Embryonic facial prominence (tissue), 1 donor: ENCODE data around the gene SBNO2.

Source experiments
- DNase-seq: peaks from one replicate; pipeline ENCODE4 v3.0.0-alpha.2; 2016; ENCODE audit errors: extremely low spot score

Gene SBNO2

DNA sequence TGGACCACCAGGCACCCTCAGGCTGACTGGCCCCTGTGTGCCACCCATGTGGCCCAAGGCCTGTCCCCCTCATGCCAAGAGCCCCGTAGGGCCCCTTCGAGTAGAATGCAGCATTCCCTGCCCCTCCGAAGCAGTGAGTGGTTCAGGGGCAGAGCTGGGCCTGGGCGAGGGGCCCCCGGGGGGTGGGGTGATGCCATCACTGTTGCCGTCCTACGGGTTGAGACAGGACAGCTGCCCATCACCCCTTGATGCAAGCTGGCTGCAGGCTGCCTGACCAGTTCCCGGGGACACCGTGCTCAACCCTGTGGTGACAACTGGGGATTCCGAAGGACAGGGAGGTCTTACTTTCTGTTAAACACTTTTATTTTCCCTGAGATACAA lies 4.7 kb downstream of the SBNO2 start:
- DNase-seq = no peak

DNA sequence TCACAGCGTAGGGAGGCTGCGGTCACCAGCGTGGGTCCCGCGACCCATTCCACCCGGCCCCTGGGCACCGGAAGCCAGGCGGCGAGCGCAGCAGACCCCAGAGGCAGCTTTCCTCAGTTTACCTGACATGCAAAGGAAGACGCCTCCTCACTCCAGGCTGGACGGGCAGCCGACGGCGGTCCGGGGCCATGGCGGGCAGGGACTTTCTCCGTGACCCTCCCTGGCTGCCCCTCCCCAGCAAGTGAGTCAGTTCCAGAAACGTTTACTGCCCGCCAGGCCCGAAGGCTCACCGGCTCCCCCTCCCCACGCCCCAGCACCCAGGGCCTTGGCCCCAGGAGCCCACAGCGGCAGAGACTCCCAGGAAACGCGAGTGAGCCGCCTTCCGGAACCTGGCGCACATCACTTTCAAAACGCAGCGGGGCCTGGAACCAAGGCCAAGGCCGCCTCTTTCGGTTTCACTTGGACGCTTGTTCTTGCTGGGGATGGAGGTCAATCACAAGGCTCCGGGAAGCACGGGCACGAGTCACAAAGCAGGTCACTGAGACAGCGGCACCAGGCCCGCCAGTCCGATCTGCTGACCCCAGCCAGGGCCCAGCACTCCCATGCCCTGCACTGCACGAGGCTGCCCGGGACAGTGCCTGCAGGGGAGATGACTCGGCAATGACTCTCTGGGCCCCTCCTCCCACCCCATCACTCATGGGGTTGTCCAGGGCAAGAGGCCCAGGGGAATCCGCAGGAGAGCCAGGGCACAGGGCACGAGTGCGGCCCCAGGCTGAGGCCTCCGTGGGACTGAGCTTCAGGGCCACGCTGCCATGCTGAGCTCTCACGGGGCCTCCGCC lies 5.3 kb downstream of the SBNO2 start:
- no peak for DNase-seq

DNA sequence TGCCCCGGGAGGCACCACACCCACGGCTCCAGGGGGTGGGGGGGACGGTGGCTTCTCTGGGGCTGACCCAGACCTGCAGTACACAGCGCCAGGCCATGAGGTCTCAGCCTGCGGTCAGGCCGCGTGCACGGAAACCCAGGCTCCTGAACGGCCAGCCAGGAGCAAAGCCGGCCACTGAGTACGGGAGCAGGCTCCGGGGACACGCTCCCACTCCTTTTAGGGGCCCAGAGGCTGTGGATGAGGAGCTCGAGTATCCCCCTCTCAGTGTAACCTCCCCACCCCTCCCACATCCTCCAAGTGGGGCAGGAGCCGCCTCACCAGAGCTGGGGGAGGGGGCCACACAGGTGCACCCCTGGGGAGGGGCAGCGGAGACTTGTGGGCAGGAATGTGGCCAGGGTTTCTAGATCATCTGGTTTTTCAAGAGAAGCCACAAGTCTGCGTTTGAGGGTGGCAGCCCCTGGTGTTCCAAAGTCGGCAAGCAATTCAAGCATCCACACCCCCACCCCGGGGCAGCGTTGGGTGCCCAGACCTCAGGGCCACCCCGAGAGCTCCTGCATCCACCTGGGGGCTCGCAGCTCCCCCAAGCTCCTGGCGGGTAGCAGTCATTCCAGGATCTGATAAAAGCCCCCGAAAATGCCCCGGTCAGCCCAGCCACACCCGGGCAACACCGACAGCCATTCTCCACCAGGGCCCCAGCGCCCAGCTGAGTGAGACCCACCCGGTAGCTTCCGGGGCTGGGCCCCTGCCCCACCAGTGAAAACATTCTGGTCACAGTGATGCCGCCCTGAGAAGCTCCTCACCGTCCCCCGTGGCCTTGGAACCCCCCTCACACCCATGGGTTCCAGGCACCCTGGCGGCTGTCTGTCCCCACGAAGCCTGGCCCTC lies 6.1 kb downstream of the SBNO2 start:
- DNase-seq = no peak

DNA sequence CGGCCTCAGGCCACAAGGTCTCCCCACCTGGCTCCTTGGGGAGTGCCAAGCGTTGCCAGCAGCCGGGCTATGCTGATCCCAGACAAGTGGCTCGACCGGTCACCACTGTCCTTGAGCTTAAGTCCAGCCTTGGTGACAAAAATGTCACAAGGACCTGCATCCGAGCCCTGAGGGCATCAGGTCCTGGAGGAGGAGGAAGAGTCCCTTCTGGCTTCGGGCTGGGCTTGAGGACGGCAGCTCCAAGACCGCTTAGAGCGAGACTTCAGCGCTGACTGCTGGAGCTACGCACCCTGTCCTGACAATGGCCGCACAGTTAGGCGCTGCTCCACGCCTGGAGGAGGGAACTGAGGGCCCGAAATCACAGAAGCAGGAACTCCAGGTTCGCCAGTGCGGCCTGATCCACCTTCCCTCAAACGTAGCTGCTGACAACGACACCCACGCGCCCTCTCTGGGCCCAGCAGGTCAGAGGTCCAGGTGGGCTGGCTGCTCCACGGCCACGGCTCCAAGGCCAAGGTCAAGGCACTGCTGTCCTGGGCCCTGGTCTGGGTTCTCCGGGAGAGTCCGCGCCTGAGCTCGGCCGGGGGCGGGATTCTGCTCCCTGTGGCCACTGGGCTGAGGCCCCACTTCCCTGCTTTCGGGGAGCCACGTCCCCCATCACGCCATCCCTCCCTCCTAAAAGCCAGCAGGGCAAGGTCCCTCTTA lies 7.0 kb downstream of the SBNO2 start:
- DNase-seq = no peak

DNA sequence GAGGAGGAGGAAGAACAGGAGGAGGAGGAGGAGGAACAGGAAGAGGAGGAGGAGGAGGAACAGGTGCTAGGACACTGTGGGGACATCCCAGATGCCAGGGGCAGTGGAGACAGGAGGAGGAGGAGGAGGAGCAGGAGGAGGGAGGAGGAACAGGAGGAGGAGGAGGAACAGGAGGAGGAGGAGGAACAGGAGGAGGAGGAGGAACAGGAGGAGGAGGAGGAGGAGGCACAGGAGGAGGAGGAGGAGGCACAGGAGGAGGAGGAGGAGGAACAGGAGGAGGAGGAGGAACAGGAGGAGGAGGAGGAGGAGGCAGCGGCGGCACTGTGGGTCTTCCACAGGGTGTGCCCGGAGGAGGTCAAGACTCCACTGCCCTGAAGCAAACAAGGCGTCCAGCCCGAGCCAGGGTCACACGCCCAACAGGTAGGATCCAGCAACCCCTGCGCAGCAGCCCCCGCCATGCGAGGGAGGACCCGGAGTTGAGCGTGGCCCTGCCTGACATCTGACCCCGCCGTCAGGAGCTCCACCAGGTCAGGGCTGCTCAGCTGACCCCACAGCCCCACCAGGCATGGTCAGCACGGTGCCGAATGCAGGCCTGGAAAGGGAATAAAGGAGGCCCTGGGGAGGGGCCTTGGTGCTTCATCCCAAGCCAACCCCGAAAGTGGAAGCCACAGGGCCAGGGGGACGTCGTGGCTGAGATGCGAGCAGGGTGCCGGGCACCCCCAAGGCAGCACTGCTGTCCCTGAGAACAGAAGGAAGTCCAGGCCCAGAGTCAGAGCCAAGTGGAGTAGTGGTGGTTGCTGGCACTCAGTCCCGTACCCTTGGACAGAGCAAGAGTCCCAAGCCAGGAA lies 9.2 kb downstream of the SBNO2 start:
- no peak for DNase-seq

DNA sequence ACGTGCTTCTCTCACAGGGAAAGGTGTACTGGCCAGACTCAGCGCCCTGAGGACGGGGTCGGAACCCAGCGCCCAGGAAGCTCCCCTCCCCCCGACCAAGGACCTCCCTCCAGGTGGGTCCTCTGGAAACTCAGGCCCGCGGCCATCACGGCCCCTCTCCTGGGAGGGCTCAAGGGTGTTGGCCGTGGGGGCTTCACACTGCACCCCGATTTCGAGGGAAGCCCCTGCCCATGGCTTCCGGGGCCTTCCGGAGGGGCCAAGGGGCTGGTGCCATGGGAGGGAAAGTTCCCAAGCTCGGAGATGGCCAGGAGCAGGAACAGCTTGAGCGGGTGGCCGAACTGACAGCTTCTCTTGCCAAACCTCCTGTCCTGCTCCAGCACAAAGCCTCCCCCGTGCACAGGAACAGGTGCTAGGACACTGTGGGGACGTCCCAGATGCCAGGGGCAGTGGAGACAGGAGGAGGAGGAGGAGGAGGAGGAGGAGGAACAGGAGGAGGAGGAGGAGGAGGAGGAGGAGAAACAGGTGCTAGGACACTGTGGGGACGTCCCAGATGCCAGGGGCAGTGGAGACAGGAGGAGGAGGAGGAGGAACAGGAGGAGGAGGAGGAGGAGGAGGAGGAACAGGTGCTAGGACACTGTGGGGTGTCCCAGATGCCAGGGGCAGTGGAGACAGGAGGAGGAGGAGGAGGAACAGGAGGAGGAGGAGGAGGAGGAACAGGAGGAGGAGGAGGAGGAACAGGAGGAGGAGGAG lies 10.0 kb downstream of the SBNO2 start:
- no peak for DNase-seq

DNA sequence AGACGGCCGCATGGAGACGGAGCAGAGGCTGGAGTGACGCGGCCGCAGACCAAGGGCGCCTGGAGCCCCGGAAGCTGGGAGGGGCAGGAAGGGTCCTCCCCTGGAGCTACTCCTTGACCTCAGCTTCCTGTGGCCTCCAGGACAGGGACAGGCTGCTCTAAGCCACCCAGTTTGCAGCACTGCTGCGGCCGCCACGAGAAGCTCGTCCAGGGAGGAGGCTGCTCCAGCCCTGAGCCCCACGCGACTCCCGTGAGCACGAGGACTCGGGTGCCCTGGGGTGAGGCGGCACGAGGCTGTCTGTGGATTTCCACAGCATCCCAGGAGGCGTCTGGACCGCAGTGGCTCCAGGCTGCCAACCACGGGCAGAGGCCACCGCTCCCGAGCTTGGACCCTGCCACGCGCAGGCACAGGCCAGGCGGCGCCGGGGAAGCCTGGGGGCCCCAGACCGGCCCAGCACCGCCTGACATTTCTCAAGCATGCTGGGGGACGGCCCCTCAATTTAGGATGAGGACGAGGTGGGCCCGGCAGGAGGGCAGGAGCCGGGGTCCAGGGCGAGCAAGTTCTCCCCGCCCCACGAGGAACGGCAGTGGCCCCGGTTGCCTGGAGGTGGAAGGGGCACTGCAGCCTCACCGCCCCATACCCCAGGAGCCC lies 10.7 kb downstream of the SBNO2 start:
- no peak for DNase-seq

DNA sequence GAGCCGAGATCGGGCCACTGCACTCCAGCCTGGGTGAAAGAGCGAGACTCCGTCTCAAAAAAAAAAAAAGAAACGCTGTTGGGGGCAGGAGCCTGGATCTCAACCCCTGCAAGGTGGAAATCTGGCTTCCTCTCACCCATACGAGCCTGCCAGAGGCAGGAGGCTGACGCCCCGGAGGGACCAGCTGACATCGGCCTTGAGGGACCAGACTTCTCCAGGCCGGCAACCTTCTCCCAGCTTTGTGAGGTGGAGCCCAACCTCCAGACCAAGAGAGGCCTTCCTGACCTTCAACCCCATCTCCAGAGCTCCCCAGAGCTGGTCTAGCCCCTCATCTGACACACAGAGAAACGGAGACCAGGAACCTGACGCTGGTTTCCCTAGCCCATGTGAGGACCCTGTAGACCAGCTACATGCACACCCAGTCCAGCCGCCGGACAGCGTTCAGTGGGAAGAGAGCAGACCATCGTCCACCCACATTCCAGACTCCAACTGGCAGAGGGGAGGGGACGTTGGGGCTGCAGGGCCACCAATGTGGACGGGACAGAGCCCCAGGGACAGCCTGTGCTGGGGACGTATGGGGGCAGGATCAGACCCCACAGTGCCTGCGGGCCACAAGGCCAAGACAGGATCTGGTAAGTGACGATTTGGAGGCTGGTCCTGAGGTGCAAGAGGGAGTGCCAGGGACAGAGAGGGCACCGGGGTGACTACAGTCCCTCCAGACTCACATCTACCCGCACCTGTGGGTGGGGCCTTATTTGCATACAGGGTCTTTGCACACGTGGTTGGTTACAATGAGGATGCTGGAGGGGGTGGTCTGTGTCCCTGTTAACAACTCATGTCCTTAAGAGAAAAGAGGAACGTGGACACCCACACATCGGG lies 11.4 kb downstream of the SBNO2 start:
- no peak for DNase-seq

DNA sequence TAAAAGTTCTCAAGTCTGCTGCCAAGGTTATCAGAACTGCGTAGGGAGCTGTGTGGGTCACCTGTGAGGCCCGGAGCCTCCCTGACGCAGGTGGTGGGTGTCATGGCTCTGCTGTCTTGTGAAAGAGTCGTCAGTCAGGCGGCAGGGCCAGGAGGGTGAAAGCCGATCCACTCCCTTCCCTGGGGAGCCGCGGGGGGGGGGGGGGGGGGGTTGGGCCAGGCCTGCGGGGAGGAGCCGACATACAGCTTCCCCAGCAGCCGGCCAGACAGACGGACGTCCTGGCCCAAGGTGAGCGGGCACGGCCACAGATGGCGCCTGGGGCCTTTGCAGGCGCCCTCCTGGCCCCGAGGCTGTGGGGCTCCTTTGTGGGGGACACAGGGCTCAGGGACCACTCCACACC lies 12.4 kb downstream of the SBNO2 start:
- DNase-seq = no peak

DNA sequence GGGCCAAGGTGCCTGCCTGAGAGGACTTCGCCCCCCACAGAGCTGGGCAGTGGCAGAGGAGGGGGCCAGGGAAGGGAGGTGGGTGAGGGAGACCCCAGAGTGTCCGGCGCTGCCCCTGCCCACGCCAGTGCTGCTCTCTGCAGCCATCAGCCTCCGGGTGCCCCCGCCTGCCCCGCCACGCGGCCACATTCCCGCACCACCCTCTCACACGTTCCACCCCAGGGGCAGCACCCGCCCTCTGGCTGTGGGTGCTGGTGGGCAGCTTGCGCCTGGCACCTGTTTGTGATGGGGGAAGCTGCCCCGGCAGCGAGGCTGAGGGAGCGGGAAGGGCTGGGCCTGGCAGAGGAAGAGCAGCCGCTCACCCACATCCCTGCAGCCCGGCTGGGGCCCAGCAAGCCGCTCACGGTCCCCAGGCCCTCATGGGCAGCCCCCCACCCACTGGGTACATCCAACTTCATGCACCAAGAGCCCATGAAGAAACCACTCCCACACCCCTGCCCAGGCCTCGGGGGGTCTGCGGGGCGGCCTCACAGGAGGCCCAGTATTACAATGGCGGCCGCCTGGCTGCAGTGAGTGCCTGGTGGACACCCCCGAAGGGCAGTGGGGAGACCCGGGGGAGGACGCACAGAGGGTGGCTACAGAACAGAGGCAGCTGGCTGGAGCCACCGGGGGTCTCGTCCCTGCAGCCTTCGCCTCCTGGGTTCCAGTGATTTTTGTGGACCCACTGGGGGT lies 14.0 kb downstream of the SBNO2 start:
- no peak for DNase-seq

- no peak for DNase-seq
These were observed 15.1 kb downstream of the SBNO2 start for GRCh38 chr19:1158885-1159448.

- no peak for DNase-seq
These were observed 15.9 kb downstream of the SBNO2 start for GRCh38 chr19:1157931-1158884.

- no peak for DNase-seq
These were observed 17.0 kb downstream of the SBNO2 start for GRCh38 chr19:1156830-1157615.

GRCh38 chr19:1156305-1156801 lies 17.7 kb downstream of the SBNO2 start:
- DNase-seq = no peak

DNA sequence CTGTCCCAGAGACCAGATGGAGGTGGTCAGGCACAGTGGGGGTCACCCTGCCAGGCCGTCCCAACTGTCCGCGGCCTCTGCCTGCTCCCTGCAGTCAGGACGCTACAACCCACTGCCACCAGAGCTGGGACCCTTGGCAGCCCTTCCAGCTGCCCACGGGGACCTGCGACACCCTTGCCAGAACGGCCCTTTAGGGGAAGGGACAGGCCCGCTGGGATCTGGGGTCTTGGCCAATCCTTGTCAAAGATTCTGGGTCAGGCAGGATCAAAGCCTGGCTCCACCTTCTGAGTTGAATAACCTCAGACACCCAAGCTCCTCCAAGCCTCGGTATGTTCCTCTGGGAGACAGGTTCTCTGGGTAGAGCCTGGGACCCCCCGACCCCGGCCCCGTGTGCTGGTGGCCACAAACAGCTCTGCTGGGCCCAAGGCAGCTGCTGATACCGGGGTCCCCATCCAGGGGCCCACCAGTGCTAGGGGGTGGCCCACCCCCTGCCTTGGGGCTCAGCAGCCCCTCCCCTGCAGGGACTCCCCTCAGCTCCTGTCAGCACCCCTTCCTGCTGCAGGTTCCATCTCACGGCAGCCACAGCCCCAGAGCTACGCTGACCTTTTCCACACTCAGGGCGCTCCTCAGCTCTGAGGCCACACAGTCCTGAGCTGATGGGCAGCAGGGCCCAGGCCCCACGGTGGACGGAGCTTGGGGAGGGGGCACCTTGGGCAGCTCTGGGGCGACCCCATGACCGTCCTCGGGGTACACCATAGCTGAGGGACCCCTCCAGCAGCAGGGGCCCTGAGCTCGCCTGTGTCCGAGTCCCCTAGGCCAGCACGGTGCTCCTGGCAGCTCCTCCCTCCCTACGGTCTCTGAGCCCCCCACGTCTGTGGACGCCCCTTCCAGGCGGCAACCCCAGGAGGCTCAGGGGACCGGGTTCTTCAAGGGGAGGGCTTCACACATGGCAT lies 18.4 kb downstream of the SBNO2 start:
- DNase-seq = no peak
